Measurements from ENCODE around the gene SUSD1. TPM values are rescaled to one million over a fixed set of nuclear protein-coding genes. Genes with fewer than 3 reads are reported as not detected.

Gene SUSD1
- total RNA-seq, 1 experiment from 2014 or later: 8.1 TPM

DNA sequence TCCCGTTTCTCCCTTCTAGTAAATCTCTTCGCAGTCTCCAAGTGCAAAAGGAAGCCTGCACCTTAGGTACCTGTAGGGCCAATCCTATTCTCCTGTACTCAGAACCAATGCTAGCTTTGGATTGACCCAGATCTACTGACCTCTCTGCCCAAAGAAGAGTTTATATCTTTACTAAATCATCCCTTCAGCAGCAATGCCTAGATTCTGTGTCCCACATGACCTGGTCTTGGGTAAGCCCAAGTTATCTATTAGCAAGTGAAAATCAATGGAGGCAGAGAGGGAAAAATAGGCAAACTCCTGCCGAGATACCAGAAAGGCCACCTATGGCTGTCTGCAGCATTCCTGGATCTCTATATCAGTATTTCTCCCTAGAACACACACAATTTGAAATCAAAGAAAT, 60.0 kb downstream of the SUSD1 start:
- no CpG with 5 or more reads among the region's 3 CpGs for WGBS (ENCODE audit: extremely low coverage, insufficient read length, low lambda C conversion rate)
- Histone ChIP-seq H4K91ac (ENCODE audit: insufficient read length, low read depth, low read length) (no peak overlapping the region), H2AK5ac (ENCODE audit: insufficient read length, low read length) (no peak overlapping the region), H3K9ac (ENCODE audit: extremely low read depth, insufficient read length, low read length) (no peak overlapping the region), H3K4ac (ENCODE audit: low read depth, low read length) (no peak overlapping the region), H3K9me3 (ENCODE audit: control insufficient read depth, low read depth, low read length) (no peaks in the 10 kb centered on the region), H3K27ac (ENCODE audit: insufficient read length, low read depth, low read length) (no peak overlapping the region), H2AFZ (ENCODE audit: low read length) (no peak overlapping the region), H3K4me2 (ENCODE audit: insufficient read depth, insufficient read length, low read length) (no peak overlapping the region), H3K27me3 (ENCODE audit: insufficient read depth, low read length) (no peaks in the 10 kb centered on the region), H3K18ac (ENCODE audit: insufficient read length, low read depth, low read length) (no peak overlapping the region), H3T11ph (ENCODE audit: low read length) (no peak overlapping the region), H3K79me2 (ENCODE audit: insufficient read depth, low read length) (no peaks in the 10 kb centered on the region), H2BK12ac (ENCODE audit: insufficient read length, low read depth, low read length) (no peak overlapping the region), H4K8ac (replicated peaks; ENCODE audit: insufficient read length, low read depth, low read length) (no peak overlapping the region), H2BK20ac (ENCODE audit: low read depth, low read length, poor library complexity, severe bottlenecking) (no peak overlapping the region), H3K56ac (ENCODE audit: insufficient read length, low read depth, low read length) (no peak overlapping the region), H3K23me2 (ENCODE audit: insufficient read length, low read depth, low read length, poor library complexity, severe bottlenecking) (no peaks in the 10 kb centered on the region), H2BK5ac (ENCODE audit: insufficient read length, low read length) (no peak overlapping the region), H2BK120ac (ENCODE audit: low read depth, low read length, poor library complexity, severe bottlenecking) (no peak overlapping the region), H4K5ac (ENCODE audit: insufficient read length, low read depth, low read length) (no peak overlapping the region), H3K79me1 (ENCODE audit: insufficient read depth, low read depth, low read length, poor library complexity, severe bottlenecking) (no peaks in the 10 kb centered on the region), H3K23ac (ENCODE audit: insufficient read length, low read depth, low read length) (no peak overlapping the region), H2BK15ac (ENCODE audit: low read depth, low read length) (no peak overlapping the region), H3K4me1 (ENCODE audit: insufficient read depth, low read length) (no peaks in the 10 kb centered on the region), H4K20me1 (ENCODE audit: control insufficient read depth, insufficient read depth, insufficient read length) (no peaks in the 10 kb centered on the region), H3K14ac (ENCODE audit: insufficient read depth, low read length) (no peak overlapping the region)
- H3K9me3 Mint-ChIP-seq: no peaks in the 10 kb centered on the region
- H3K27me3 Mint-ChIP-seq (ENCODE audit: low read depth): no peaks in the 10 kb centered on the region
- H3K4me3 Mint-ChIP-seq: no peak overlapping the region
- TF ChIP-seq CTCF (conservative IDR thresholded peaks at IDR 0.05): no peak
- peak overlapping the region in 2 of 3 experiments; percentile 39 to 48; a peak in 1 of 7 replicates for H3K27ac Mint-ChIP-seq
- peaks cover 0 to 10% (median 0%) of the 10 kb centered on the region in 3 experiments; a peak in 3 of 7 replicates for H3K36me3 Mint-ChIP-seq (ENCODE audit: insufficient read depth in 1 of 3, low read depth in 3 of 3)
- peaks cover 14 to 32% of the 10 kb centered on the region in 2 experiments for H3K4me1 Mint-ChIP-seq
- DNase-seq: no peak
